ENCODE data around the gene TNFSF15.

TNFSF15 gene

GRCh38 chr9:114850871-114851270 is 45.0 kb upstream of the TNFSF15 start:
- no peak for TF ChIP-seq CTCF (conservative IDR thresholded peaks at IDR 0.05; ENCODE audit: control insufficient read depth, insufficient read depth, low read depth, low read length)
- peak; percentile 68 for DNase-seq (ENCODE audit: low read depth)
- no peak overlapping the region for H3K4me3 ChIP-seq (ENCODE audit: control insufficient read depth, low read depth, low read length)

GRCh38 chr9:114849450-114849849 is 43.6 kb upstream of the TNFSF15 start:
- no peak for TF ChIP-seq CTCF (conservative IDR thresholded peaks at IDR 0.05; ENCODE audit: control insufficient read depth, insufficient read depth, low read depth, low read length)

GRCh38 chr9:114847492-114848417 is 41.9 kb upstream of the TNFSF15 start:
- DNase-seq (ENCODE audit: low read depth), result no peak
- H3K4me3 ChIP-seq (ENCODE audit: control insufficient read depth, low read depth, low read length), result no peak overlapping the region
- no peak for TF ChIP-seq CTCF (conservative IDR thresholded peaks at IDR 0.05; ENCODE audit: control insufficient read depth, insufficient read depth, low read depth, low read length)

More at GRCh38 chr9:114849450-114849849, 43.6 kb upstream of the TNFSF15 start:
- peak; percentile 11 for DNase-seq (ENCODE audit: low read depth)
- no peak overlapping the region for H3K4me3 ChIP-seq (ENCODE audit: control insufficient read depth, low read depth, low read length)

- no peak overlapping the region for H3K4me3 ChIP-seq (ENCODE audit: control insufficient read depth, low read depth, low read length)
- no peak for TF ChIP-seq CTCF (conservative IDR thresholded peaks at IDR 0.05; ENCODE audit: control insufficient read depth, insufficient read depth, low read depth, low read length)
- DNase-seq (ENCODE audit: low read depth), result no peak
These were observed 39.5 kb upstream of the TNFSF15 start for GRCh38 chr9:114845373-114845772.

- DNase-seq (ENCODE audit: low read depth), result no peak
- no peak overlapping the region for H3K4me3 ChIP-seq (ENCODE audit: control insufficient read depth, low read depth, low read length)
- no peak for TF ChIP-seq CTCF (conservative IDR thresholded peaks at IDR 0.05; ENCODE audit: control insufficient read depth, insufficient read depth, low read depth, low read length)
These were observed 38.9 kb upstream of the TNFSF15 start for GRCh38 chr9:114844766-114845165.

- DNase-seq (ENCODE audit: low read depth), result peak; percentile 57
- H3K4me3 ChIP-seq (ENCODE audit: control insufficient read depth, low read depth, low read length), result no peak overlapping the region
- TF ChIP-seq CTCF (conservative IDR thresholded peaks at IDR 0.05; ENCODE audit: control insufficient read depth, insufficient read depth, low read depth, low read length), result no peak
These were observed 32.1 kb upstream of the TNFSF15 start for GRCh38 chr9:114837923-114838322.
